Measurements from ENCODE around the gene PLIN4.
"Not testable (repeated sequence)": the region's sequence is repeated elsewhere in the genome, so short reads cannot be mapped to it uniquely, and the experiment has no call there.

PLIN4 gene

GRCh38 chr19:4518345-4519171 is at the start of gene PLIN4:
Gene PLIN4, minus strand, starts transcription at chr19:4518486. Its CDS starts 214 bp downstream, at chr19:4518272.
- Histone ChIP-seq H3K27me3 (ENCODE audit: control insufficient read depth, low read length) (no peaks in the 10 kb centered on the region), H3K9me3 (ENCODE audit: control insufficient read depth, insufficient read depth, low read length) (no peaks in the 10 kb centered on the region), H3K36me3 (ENCODE audit: control insufficient read depth, low read length) (no peaks in the 10 kb centered on the region), H3K4me1 (ENCODE audit: control insufficient read depth, low read length) (no peaks in the 10 kb centered on the region), H3K9me2 (replicated peaks; ENCODE audit: control insufficient read depth, low read length) (no peaks in the 10 kb centered on the region), H3K4me3 (ENCODE audit: low read length) (no peak within 1 kb of the TSS), H3K27ac (ENCODE audit: low read depth, low read length) (no peak within 1 kb of the TSS), H4K20me1 (ENCODE audit: control insufficient read depth, insufficient read depth, low read depth, low read length) (no peaks in the 10 kb centered on the region), H3K79me2 (ENCODE audit: control insufficient read depth, low read length) (no peaks in the 10 kb centered on the region), H3F3A (ENCODE audit: control insufficient read depth, insufficient read depth) (no peaks in the 10 kb centered on the region), H3K4me2 (ENCODE audit: low read length) (no peak within 1 kb of the TSS)
- no peak for TF ChIP-seq EZH2phosphoT487 (IDR thresholded peaks at IDR 0.05; ENCODE audit: borderline replicate concordance, low read length)
- no peak for TF ChIP-seq CTCF (IDR thresholded peaks at IDR 0.05; ENCODE audit: low read depth, low read length, poor library complexity, severe bottlenecking)

- Histone ChIP-seq H3K36me3 (ENCODE audit: control insufficient read depth, low read length) (no peaks in the 10 kb centered on the region), H3K4me2 (ENCODE audit: low read length) (no peak overlapping the region), H3K4me3 (ENCODE audit: low read length) (no peak overlapping the region), H3K4me1 (ENCODE audit: control insufficient read depth, low read length) (no peaks in the 10 kb centered on the region), H3K9me3 (ENCODE audit: control insufficient read depth, insufficient read depth, low read length) (no peaks in the 10 kb centered on the region), H3K27me3 (ENCODE audit: control insufficient read depth, low read length) (no peaks in the 10 kb centered on the region), H3K79me2 (ENCODE audit: control insufficient read depth, low read length) (no peaks in the 10 kb centered on the region), H3K27ac (ENCODE audit: low read depth, low read length) (no peak overlapping the region), H4K20me1 (ENCODE audit: control insufficient read depth, insufficient read depth, low read depth, low read length) (no peaks in the 10 kb centered on the region), H3F3A (ENCODE audit: control insufficient read depth, insufficient read depth) (no peaks in the 10 kb centered on the region), H3K9me2 (replicated peaks; ENCODE audit: control insufficient read depth, low read length) (no peaks in the 10 kb centered on the region)
- TF ChIP-seq CTCF (IDR thresholded peaks at IDR 0.05; ENCODE audit: low read depth, low read length, poor library complexity, severe bottlenecking) (peak; percentile 83), EZH2phosphoT487 (IDR thresholded peaks at IDR 0.05; ENCODE audit: borderline replicate concordance, low read length) (no peak)
Measured at GRCh38 chr19:4567584-4568071, 49.3 kb upstream of the PLIN4 start.

- H3K79me2 ChIP-seq (ENCODE audit: control insufficient read depth, low read length), result no peaks in the 10 kb centered on the region
- H3K9me2 ChIP-seq (replicated peaks; ENCODE audit: control insufficient read depth, low read length), result no peaks in the 10 kb centered on the region
- no peaks in the 10 kb centered on the region for H3K4me1 ChIP-seq (ENCODE audit: control insufficient read depth, low read length)
- H3K4me2 ChIP-seq (ENCODE audit: low read length), result no peak overlapping the region
- no peak overlapping the region for H3K27ac ChIP-seq (ENCODE audit: low read depth, low read length)
- TF ChIP-seq CTCF (IDR thresholded peaks at IDR 0.05; ENCODE audit: low read depth, low read length, poor library complexity, severe bottlenecking) (no peak), EZH2phosphoT487 (IDR thresholded peaks at IDR 0.05; ENCODE audit: borderline replicate concordance, low read length) (no peak)
- no peaks in the 10 kb centered on the region for H3F3A ChIP-seq (ENCODE audit: control insufficient read depth, insufficient read depth)
- H3K36me3 ChIP-seq (ENCODE audit: control insufficient read depth, low read length), result no peaks in the 10 kb centered on the region
- H3K27me3 ChIP-seq (ENCODE audit: control insufficient read depth, low read length), result no peaks in the 10 kb centered on the region
- no peaks in the 10 kb centered on the region for H3K9me3 ChIP-seq (ENCODE audit: control insufficient read depth, insufficient read depth, low read length)
- H4K20me1 ChIP-seq (ENCODE audit: control insufficient read depth, insufficient read depth, low read depth, low read length), result no peaks in the 10 kb centered on the region
- H3K4me3 ChIP-seq (ENCODE audit: low read length), result no peak overlapping the region
Measured at GRCh38 chr19:4566402-4567051, 48.2 kb upstream of the PLIN4 start.

- not testable (repeated sequence) for H3K4me1 ChIP-seq (ENCODE audit: control insufficient read depth, low read length); H3K9me3 ChIP-seq (ENCODE audit: control insufficient read depth, insufficient read depth, low read length); H3K9me2 ChIP-seq (replicated peaks; ENCODE audit: control insufficient read depth, low read length); H3F3A ChIP-seq (ENCODE audit: control insufficient read depth, insufficient read depth); H3K4me2 ChIP-seq (ENCODE audit: low read length); H3K27ac ChIP-seq (ENCODE audit: low read depth, low read length); H3K36me3 ChIP-seq (ENCODE audit: control insufficient read depth, low read length); H3K4me3 ChIP-seq (ENCODE audit: low read length); H3K79me2 ChIP-seq (ENCODE audit: control insufficient read depth, low read length); H4K20me1 ChIP-seq (ENCODE audit: control insufficient read depth, insufficient read depth, low read depth, low read length); H3K27me3 ChIP-seq (ENCODE audit: control insufficient read depth, low read length)
Measured at GRCh38 chr19:4563562-4563961, 45.3 kb upstream of the PLIN4 start.

GRCh38 chr19:4562085-4562484 is 43.8 kb upstream of the PLIN4 start:
- H3F3A ChIP-seq (ENCODE audit: control insufficient read depth, insufficient read depth); H3K4me1 ChIP-seq (ENCODE audit: control insufficient read depth, low read length); H3K36me3 ChIP-seq (ENCODE audit: control insufficient read depth, low read length); H3K9me2 ChIP-seq (replicated peaks; ENCODE audit: control insufficient read depth, low read length); H3K27me3 ChIP-seq (ENCODE audit: control insufficient read depth, low read length); H3K9me3 ChIP-seq (ENCODE audit: control insufficient read depth, insufficient read depth, low read length); H3K79me2 ChIP-seq (ENCODE audit: control insufficient read depth, low read length); H3K4me2 ChIP-seq (ENCODE audit: low read length); H3K4me3 ChIP-seq (ENCODE audit: low read length); H4K20me1 ChIP-seq (ENCODE audit: control insufficient read depth, insufficient read depth, low read depth, low read length); H3K27ac ChIP-seq (ENCODE audit: low read depth, low read length): not testable (repeated sequence)
